ENCODE data around the gene UNC80.

DNA sequence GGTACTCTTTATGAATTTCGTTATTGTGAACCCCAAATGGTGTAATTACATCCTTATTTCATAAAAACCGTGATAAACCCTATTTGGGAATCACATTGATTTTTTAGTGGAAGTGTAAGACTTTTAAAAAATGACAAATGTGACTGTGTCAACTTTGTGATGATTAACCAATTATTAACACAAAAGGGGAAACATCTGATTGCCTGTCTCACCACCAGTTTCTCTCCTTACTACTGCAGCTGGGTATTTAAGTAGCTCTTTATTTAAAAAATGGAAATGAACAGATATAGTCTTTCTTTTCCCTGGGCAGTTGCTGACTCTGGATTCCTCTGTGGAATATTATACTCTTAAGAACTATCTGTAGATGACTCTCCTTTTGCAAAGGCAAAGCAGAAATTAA, 219.2 kb downstream of the UNC80 start:
- TF ChIP-seq, protein P1, sequence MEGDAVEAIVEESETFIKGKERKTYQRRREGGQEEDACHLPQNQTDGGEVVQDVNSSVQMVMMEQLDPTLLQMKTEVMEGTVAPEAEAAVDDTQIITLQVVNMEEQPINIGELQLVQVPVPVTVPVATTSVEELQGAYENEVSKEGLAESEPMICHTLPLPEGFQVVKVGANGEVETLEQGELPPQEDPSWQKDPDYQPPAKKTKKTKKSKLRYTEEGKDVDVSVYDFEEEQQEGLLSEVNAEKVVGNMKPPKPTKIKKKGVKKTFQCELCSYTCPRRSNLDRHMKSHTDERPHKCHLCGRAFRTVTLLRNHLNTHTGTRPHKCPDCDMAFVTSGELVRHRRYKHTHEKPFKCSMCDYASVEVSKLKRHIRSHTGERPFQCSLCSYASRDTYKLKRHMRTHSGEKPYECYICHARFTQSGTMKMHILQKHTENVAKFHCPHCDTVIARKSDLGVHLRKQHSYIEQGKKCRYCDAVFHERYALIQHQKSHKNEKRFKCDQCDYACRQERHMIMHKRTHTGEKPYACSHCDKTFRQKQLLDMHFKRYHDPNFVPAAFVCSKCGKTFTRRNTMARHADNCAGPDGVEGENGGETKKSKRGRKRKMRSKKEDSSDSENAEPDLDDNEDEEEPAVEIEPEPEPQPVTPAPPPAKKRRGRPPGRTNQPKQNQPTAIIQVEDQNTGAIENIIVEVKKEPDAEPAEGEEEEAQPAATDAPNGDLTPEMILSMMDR (IDR thresholded peaks at IDR 0.05) = no peak
- TF ChIP-seq POLR2A (IDR thresholded peaks at IDR 0.05) = no peak
